Sigmoid colon (tissue), 7 donors: ENCODE results near the gene MICALL2. TPM values are rescaled to one million over a fixed set of nuclear protein-coding genes. Genes with fewer than 3 reads are reported as not detected.
A peak's percentile ranks its signal among the peaks of the same experiment; 100 is the strongest.

Source experiments
- DNase-seq: peaks from one replicate; pipeline ENCODE4 v3.0.0-alpha.2; 2019
- H3K27ac ChIP-seq, 4 donors: fragments of 200-600 bp; sonication (generic); one replicate each; pipeline ENCODE4 v1.5.1; 2016 to 2019; ENCODE audit warnings: mild to moderate bottlenecking in 1 of 4
- H3K27me3 ChIP-seq, 3 donors: fragments of 200-600 bp; sonication (generic); one replicate each; pipeline ENCODE4 v1.5.1; 2019; ENCODE audit warnings: mild to moderate bottlenecking in 1 of 3
- H3K36me3 ChIP-seq, 4 donors: fragments of 200-600 bp; sonication (generic); one replicate each; pipeline ENCODE4 v1.5.1; 2016 to 2019
- H3K4me1 ChIP-seq, 4 donors: fragments of 200-600 bp; sonication (generic); one replicate each; pipeline ENCODE4 v1.5.1; 2017 to 2019
- H3K4me3 ChIP-seq, 4 donors: fragments of 200-600 bp; sonication (generic); one replicate each; pipeline ENCODE4 v1.5.1; 2017 to 2019; ENCODE audit warnings: mild to moderate bottlenecking in 2 of 4, moderate library complexity in 1 of 4
- H3K9me3 ChIP-seq, 4 donors: fragments of 200-600 bp in 3 of 4; sonication (generic) in 3 of 4; one replicate each; pipeline versions ENCODE4 v1.5.1 to v1.6.1; 2013 to 2019
- EP300 ChIP-seq, 4 donors: sonication (generic); formaldehyde crosslinking; IDR thresholded peaks; one replicate each; pipeline ENCODE4 v1.6.1; 2017; ENCODE audit warnings: antibody characterized with exemption in 4 of 4
- POLR2A ChIP-seq, 2 donors: fragments of 450-650 bp; IDR thresholded peaks; one replicate each; pipeline ENCODE4 v1.6.1; 2016; ENCODE audit warnings: antibody characterized with exemption in 2 of 2, mild to moderate bottlenecking in 2 of 2, moderate library complexity in 2 of 2
- POLR2AphosphoS5 ChIP-seq, 4 donors: sonication (generic); formaldehyde crosslinking; IDR thresholded peaks; one replicate each; pipeline ENCODE4 v1.6.1; 2017; ENCODE audit warnings: antibody characterized with exemption in 4 of 4
- WGBS, 2 donors: extraction: QIAGEN DNeasy Blood & Tissue Kit; methylation state at CpG; one replicate each; pipeline ENCODE4 v1.1.7; 2013; 5-methylcytosine and 5-hydroxymethylcytosine counted together
- intact Hi-C: fragments of 100-400 bp; cut with DNase I; formaldehyde crosslinking; loops from one replicate; pipeline ENCODE4 v1.15.1; 2023
- polyA plus RNA-seq, 3 donors: library from polyadenylated mRNA; stranded (reverse); fragments of 200-250 nt; gene quantifications; one replicate each; pipeline ENCODE4 v1.2.3, GENCODE V29; 2013
- total RNA-seq, 4 donors: library from RNA; depleted of rRNA; stranded (reverse); fragments of >200 nt; gene quantifications; one replicate each; pipeline ENCODE4 v1.1.0, GENCODE V29; 2016
- TF ChIP-seq, protein P1 (sequence below), 4 experiments: fragments of 450-650 bp in 3 of 4; fragments of 200-600 bp in 1 of 4; IDR thresholded peaks; one replicate each; pipeline ENCODE4 v1.5.1; 2016 to 2019; ENCODE audit warnings: antibody characterized with exemption in 4 of 4, mild to moderate bottlenecking in 3 of 4, moderate library complexity in 2 of 4
- donor health status: healthy with polysubstance abuse.
- donor health status: Bipolar disorder and iron deficiency.
- donor health status: healthy.

Gene MICALL2
- total and polyA plus RNA-seq, 7 donors: 8.4 to 86.2 (median 30.7) TPM

DNA sequence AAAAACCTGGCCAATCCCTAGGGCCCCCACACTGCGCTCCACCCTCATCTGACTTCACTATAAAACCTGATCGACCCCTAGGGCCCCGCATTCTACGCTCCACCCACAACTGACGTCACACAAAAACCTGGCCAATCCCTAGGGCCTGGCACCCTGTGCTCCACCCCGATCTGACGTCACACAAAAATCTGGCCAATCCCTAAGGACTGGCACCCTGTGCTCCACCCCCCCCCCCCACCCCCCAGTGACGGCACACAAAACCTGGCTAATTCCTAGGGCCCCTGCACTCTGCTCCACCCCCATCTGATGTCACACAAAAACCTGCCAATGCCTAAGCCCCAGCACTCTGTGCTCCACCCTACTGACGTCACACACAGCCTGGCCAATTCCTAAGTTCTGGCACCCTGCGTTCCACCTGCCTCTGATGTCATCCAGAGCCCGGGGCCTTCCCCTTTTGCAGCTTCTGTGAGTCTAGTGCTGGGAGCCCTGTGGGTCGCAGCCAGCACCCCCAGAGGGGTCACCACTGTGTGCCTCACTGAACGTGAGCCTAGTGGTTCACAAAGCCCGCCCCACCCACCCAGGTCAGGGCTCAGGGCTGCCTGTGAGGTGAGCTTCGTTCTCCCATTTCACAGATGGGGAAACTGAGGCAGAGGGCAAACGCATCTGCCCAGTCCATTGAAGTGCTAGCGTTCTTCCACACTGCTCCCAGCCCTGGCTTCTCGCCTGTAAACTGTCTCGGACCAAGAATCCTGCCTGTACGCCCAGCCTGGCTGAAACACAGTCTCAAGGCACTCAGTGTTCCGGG is 40.6 kb downstream of the MICALL2 start:
- Histone ChIP-seq H3K27me3 (peaks cover 0 to 54% (median 45%) of the 10 kb centered on the region in 3 donors), H3K4me3 (no peak overlapping the region), H3K36me3 (no peaks in the 10 kb centered on the region), H3K27ac (no peak overlapping the region), H3K4me1 (no peaks in the 10 kb centered on the region), H3K9me3 (no peaks in the 10 kb centered on the region)
- 57 to 72% methylated on average over 21 of the region's 21 CpGs for WGBS, 2 donors
- intact Hi-C loops: no loop called here
- no peak for TF ChIP-seq POLR2A (IDR thresholded peaks at IDR 0.05)
- TF ChIP-seq, protein P1, sequence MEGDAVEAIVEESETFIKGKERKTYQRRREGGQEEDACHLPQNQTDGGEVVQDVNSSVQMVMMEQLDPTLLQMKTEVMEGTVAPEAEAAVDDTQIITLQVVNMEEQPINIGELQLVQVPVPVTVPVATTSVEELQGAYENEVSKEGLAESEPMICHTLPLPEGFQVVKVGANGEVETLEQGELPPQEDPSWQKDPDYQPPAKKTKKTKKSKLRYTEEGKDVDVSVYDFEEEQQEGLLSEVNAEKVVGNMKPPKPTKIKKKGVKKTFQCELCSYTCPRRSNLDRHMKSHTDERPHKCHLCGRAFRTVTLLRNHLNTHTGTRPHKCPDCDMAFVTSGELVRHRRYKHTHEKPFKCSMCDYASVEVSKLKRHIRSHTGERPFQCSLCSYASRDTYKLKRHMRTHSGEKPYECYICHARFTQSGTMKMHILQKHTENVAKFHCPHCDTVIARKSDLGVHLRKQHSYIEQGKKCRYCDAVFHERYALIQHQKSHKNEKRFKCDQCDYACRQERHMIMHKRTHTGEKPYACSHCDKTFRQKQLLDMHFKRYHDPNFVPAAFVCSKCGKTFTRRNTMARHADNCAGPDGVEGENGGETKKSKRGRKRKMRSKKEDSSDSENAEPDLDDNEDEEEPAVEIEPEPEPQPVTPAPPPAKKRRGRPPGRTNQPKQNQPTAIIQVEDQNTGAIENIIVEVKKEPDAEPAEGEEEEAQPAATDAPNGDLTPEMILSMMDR (IDR thresholded peaks at IDR 0.05): no peak
- no peak for TF ChIP-seq POLR2AphosphoS5 (IDR thresholded peaks at IDR 0.05)
- no peak for TF ChIP-seq EP300 (IDR thresholded peaks at IDR 0.05)
- no peak for DNase-seq

- peaks cover 0 to 59% (median 38%) of the 10 kb centered on the region in 3 donors for H3K27me3 ChIP-seq
- intact Hi-C loops: no loop called here
- no peaks in the 10 kb centered on the region for H3K36me3 ChIP-seq
- H3K9me3 ChIP-seq: no peaks in the 10 kb centered on the region
- H3K27ac ChIP-seq: no peak overlapping the region
- WGBS, 2 donors: 73 to 84% methylated on average over 2 of the region's 2 CpGs
- DNase-seq: no peak
- H3K4me3 ChIP-seq: no peak overlapping the region
- TF ChIP-seq EP300 (IDR thresholded peaks at IDR 0.05) (no peak), POLR2A (IDR thresholded peaks at IDR 0.05) (no peak), POLR2AphosphoS5 (IDR thresholded peaks at IDR 0.05) (no peak)
- TF ChIP-seq, protein P1 (IDR thresholded peaks at IDR 0.05): no peak
- peaks cover 0 to 11% (median 8%) of the 10 kb centered on the region in 4 donors for H3K4me1 ChIP-seq
Measured at GRCh38 chr7:1415389-1415990, 43.8 kb downstream of the MICALL2 start.

- Histone ChIP-seq H3K4me1 (peaks cover 0 to 11% (median 8%) of the 10 kb centered on the region in 4 donors), H3K27me3 (peaks cover 0 to 61% (median 50%) of the 10 kb centered on the region in 3 donors), H3K36me3 (no peaks in the 10 kb centered on the region), H3K4me3 (no peak overlapping the region), H3K9me3 (no peaks in the 10 kb centered on the region), H3K27ac (no peak overlapping the region)
- no peak for DNase-seq
- WGBS, 2 donors: 34 to 64% methylated on average over 21 of the region's 21 CpGs
- TF ChIP-seq POLR2A (IDR thresholded peaks at IDR 0.05): no peak
- no peak for TF ChIP-seq EP300 (IDR thresholded peaks at IDR 0.05)
- TF ChIP-seq POLR2AphosphoS5 (IDR thresholded peaks at IDR 0.05): no peak
- TF ChIP-seq, protein P1 (IDR thresholded peaks at IDR 0.05): no peak
- intact Hi-C loops: loop anchor here (5.0 kb wide), 1 partner anchor 187 kb away; no protein-coding TSS in a partner anchor
Measured at GRCh38 chr7:1413936-1414639, 45.2 kb downstream of the MICALL2 start.

- WGBS, 2 donors: 11 to 15% methylated on average over 65 of the region's 65 CpGs
Measured at GRCh38 chr7:1412322-1413261, 46.7 kb downstream of the MICALL2 start.

More at GRCh38 chr7:1412322-1413261, 46.7 kb downstream of the MICALL2 start:
- peaks cover 11 to 70% (median 55%) of the 10 kb centered on the region in 3 donors for H3K27me3 ChIP-seq
- no peak for TF ChIP-seq POLR2A (IDR thresholded peaks at IDR 0.05)
- TF ChIP-seq, protein P1 (IDR thresholded peaks at IDR 0.05): peak in 3 of 4 experiments; percentile 39 to 62 (median 41)
- no peak overlapping the region for H3K27ac ChIP-seq
- intact Hi-C loops: loop anchor here (5.0 kb wide), 1 partner anchor 185 kb away; no protein-coding TSS in a partner anchor
- H3K4me1 ChIP-seq: peaks cover 0 to 11% (median 8%) of the 10 kb centered on the region in 4 donors
- peak overlapping the region in 1 of 4 donors; percentile 10 for H3K4me3 ChIP-seq
- H3K36me3 ChIP-seq: no peaks in the 10 kb centered on the region
- H3K9me3 ChIP-seq: no peaks in the 10 kb centered on the region
- peak; percentile 82 for DNase-seq
